ENCODE data around the gene MYH13. TPM values are rescaled to one million over a fixed set of nuclear protein-coding genes. Genes with fewer than 3 reads are reported as not detected.

Gene MYH13
- total and polyA plus RNA-seq, 9 of the 15 experiments (the other 6 are each of a cell fraction or from before 2014, with no cell fraction given): 0.01 TPM; not detected in 8

- no TSS peak for BruUV-seq (replicated peaks)
- no peak overlapping the region for H2AFZ ChIP-seq (ENCODE audit: low read depth, low read length)
- no peak overlapping the region for H3K4me3 ChIP-seq
- H3K4me1 ChIP-seq (replicated peaks in 1 of 2; ENCODE audit: control insufficient read depth in 2 of 2, insufficient read depth in 2 of 2, low read length in 2 of 2): no peaks in the 10 kb centered on the region
- FAIRE-seq: no peak
- H3K9me3 ChIP-seq (replicated peaks; ENCODE audit: control insufficient read depth, insufficient read depth, low read depth, low read length): no peaks in the 10 kb centered on the region
- WGBS (ENCODE audit: insufficient coverage, low coverage, missing lambda C conversion rate): 2% methylated on average over 3 of the region's 3 CpGs
- no peaks in the 10 kb centered on the region for H3K9me1 ChIP-seq (ENCODE audit: control insufficient read depth, insufficient read depth, low read length)
- in situ Hi-C loops (cut with MboI): no loop called here
- H3K9ac ChIP-seq (ENCODE audit: insufficient read depth in 1 of 2, low read depth in 2 of 2, low read length in 2 of 2): no peak overlapping the region
- H3K4me2 ChIP-seq (ENCODE audit: insufficient read depth, low read length): no peak overlapping the region
- ATAC-seq: no peak
- intact Hi-C loops (cut with micrococcal nuclease): no loop called here
- POLR2A ChIA-PET: no interaction called here
- DNase-seq (ENCODE audit: extremely low read depth in 1 of 4, low spot score in 3 of 4): no peak
- H3K27me3 ChIP-seq (ENCODE audit: control insufficient read depth in 2 of 2, insufficient read depth in 2 of 2, low read length in 2 of 2): no peaks in the 10 kb centered on the region
- H3K79me2 ChIP-seq (ENCODE audit: control insufficient read depth, insufficient read depth, low read length): no peaks in the 10 kb centered on the region
- TF ChIP-seq ZNF354B (CRISPR knock-in tag; IDR thresholded peaks at IDR 0.05) (no peak), ZNF398 (CRISPR knock-in tag; IDR thresholded peaks at IDR 0.05) (no peak), NCOA2 (IDR thresholded peaks at IDR 0.05; ENCODE audit: partially characterized antibody in 2 of 2) (no peak), ZNF146 (CRISPR knock-in tag; IDR thresholded peaks at IDR 0.05; ENCODE audit: unreplicated experiment) (no peak), HEY1 (CRISPR knock-in tag; IDR thresholded peaks at IDR 0.05; ENCODE audit: borderline replicate concordance) (no peak), ZNF311 (CRISPR knock-in tag; IDR thresholded peaks at IDR 0.05) (no peak), RBM39 (optimal IDR thresholded peaks at IDR 0.05; ENCODE audit: low read depth, low read length) (no peak), ZFP30 (CRISPR knock-in tag; IDR thresholded peaks at IDR 0.05; ENCODE audit: borderline replicate concordance) (no peak), CHAMP1 (IDR thresholded peaks at IDR 0.05) (no peak), ZFP91 (CRISPR knock-in tag; IDR thresholded peaks at IDR 0.05) (no peak), ZNF224 (CRISPR knock-in tag; IDR thresholded peaks at IDR 0.05) (no peak), RBM14 (IDR thresholded peaks at IDR 0.05; ENCODE audit: borderline replicate concordance, insufficient read depth, low read depth, low read length) (no peak)
- no peaks in the 10 kb centered on the region for H3K36me3 ChIP-seq (ENCODE audit: control insufficient read depth, insufficient read depth, low read length)
- CTCF ChIA-PET (ENCODE audit: low intra/inter-chr PET ratio): no interaction called here
- no peaks in the 10 kb centered on the region for H4K20me1 ChIP-seq (replicated peaks; ENCODE audit: control insufficient read depth, insufficient read depth, low read length)
- no peak overlapping the region for H3K27ac ChIP-seq (ENCODE audit: extremely low read depth, low read depth, low read length)
Observed at GRCh38 chr17:10265100-10265810, 107.6 kb downstream of the MYH13 start.
